Measurements from ENCODE around the gene CPD. TPM values are rescaled to one million over a fixed set of nuclear protein-coding genes. Genes with fewer than 3 reads are reported as not detected.
A peak's percentile ranks its signal among the peaks of the same experiment; 100 is the strongest.

Gene CPD
- total RNA-seq, 1 donor from 2014 or later = 124 TPM

GRCh38 chr17:30468465-30468864 lies 89.7 kb downstream of the CPD start:
- TF ChIP-seq CTCF (IDR thresholded peaks at IDR 0.05; ENCODE audit: unreplicated experiment) = no peak
- Mint-ChIP-seq H3K4me3 (ENCODE audit: low read depth) (no peak overlapping the region), H3K27me3 (no peaks in the 10 kb centered on the region), H3K9me3 (ENCODE audit: low read depth) (no peaks in the 10 kb centered on the region), H3K4me1 (ENCODE audit: low read depth) (peaks cover 7% of the 10 kb centered on the region), H3K36me3 (ENCODE audit: insufficient read depth) (peaks cover 8% of the 10 kb centered on the region), H3K27ac (no peak overlapping the region)
- DNase-seq (ENCODE audit: low spot score, unreplicated experiment) = no peak

- no peak for DNase-seq (ENCODE audit: low spot score, unreplicated experiment)
- Mint-ChIP-seq H3K27ac (no peak overlapping the region), H3K9me3 (ENCODE audit: low read depth) (no peaks in the 10 kb centered on the region), H3K4me1 (ENCODE audit: low read depth) (peaks cover 5% of the 10 kb centered on the region), H3K4me3 (ENCODE audit: low read depth) (no peak overlapping the region), H3K36me3 (ENCODE audit: insufficient read depth) (no peaks in the 10 kb centered on the region), H3K27me3 (peaks cover 9% of the 10 kb centered on the region)
- no peak for TF ChIP-seq CTCF (IDR thresholded peaks at IDR 0.05; ENCODE audit: unreplicated experiment)
Measured at GRCh38 chr17:30472238-30472890, 93.6 kb downstream of the CPD start.

GRCh38 chr17:30475206-30475605 lies 96.5 kb downstream of the CPD start:
- H3K4me1 Mint-ChIP-seq (ENCODE audit: low read depth) = peaks cover 9% of the 10 kb centered on the region
- no peaks in the 10 kb centered on the region for H3K36me3 Mint-ChIP-seq (ENCODE audit: insufficient read depth)

GRCh38 chr17:30476726-30477082 lies 98.0 kb downstream of the CPD start:
- H3K9me3 Mint-ChIP-seq (ENCODE audit: low read depth) = no peaks in the 10 kb centered on the region
- peak overlapping the region; percentile 95 for H3K4me3 Mint-ChIP-seq (ENCODE audit: low read depth)
- DNase-seq (ENCODE audit: low spot score, unreplicated experiment) = no peak
- H3K36me3 Mint-ChIP-seq (ENCODE audit: insufficient read depth) = peaks cover 3% of the 10 kb centered on the region
- TF ChIP-seq CTCF (IDR thresholded peaks at IDR 0.05; ENCODE audit: unreplicated experiment) = no peak
- peaks cover 9% of the 10 kb centered on the region for H3K27me3 Mint-ChIP-seq
- peaks cover 9% of the 10 kb centered on the region for H3K4me1 Mint-ChIP-seq (ENCODE audit: low read depth)
- H3K27ac Mint-ChIP-seq = peak overlapping the region; percentile 99

More at GRCh38 chr17:30475206-30475605, 96.5 kb downstream of the CPD start:
- Mint-ChIP-seq H3K27ac (no peak overlapping the region), H3K4me3 (ENCODE audit: low read depth) (no peak overlapping the region), H3K27me3 (peaks cover 9% of the 10 kb centered on the region), H3K9me3 (ENCODE audit: low read depth) (no peaks in the 10 kb centered on the region)
- no peak for TF ChIP-seq CTCF (IDR thresholded peaks at IDR 0.05; ENCODE audit: unreplicated experiment)
- no peak for DNase-seq (ENCODE audit: low spot score, unreplicated experiment)

GRCh38 chr17:30477083-30477773 lies 98.5 kb downstream of the CPD start, which contains the start of gene GOSR1:
Gene GOSR1 (plus strand): TSS chr17:30477408. CDS start chr17:30477434, 26 bp downstream.
- peaks cover 3% of the 10 kb centered on the region for H3K36me3 Mint-ChIP-seq (ENCODE audit: insufficient read depth)
- H3K4me3 Mint-ChIP-seq (ENCODE audit: low read depth) = peak within 1 kb of the TSS; percentile 95
- H3K4me1 Mint-ChIP-seq (ENCODE audit: low read depth) = peaks cover 9% of the 10 kb centered on the region
- TF ChIP-seq CTCF (IDR thresholded peaks at IDR 0.05; ENCODE audit: unreplicated experiment) = peak; percentile 83
- H3K27me3 Mint-ChIP-seq = peaks cover 9% of the 10 kb centered on the region
- no peaks in the 10 kb centered on the region for H3K9me3 Mint-ChIP-seq (ENCODE audit: low read depth)
- peak within 1 kb of the TSS; percentile 99 for H3K27ac Mint-ChIP-seq
- peak; percentile 82 for DNase-seq (ENCODE audit: low spot score, unreplicated experiment)
